Subcutaneous abdominal adipose tissue (tissue), 5 donors: ENCODE data around the gene CTNNBL1.

ENCODE experiments used
- H3K27ac ChIP-seq: one replicate; pipeline ENCODE4 v1.7.0; 2013; ENCODE audit warnings: low read depth, mild to moderate bottlenecking, inconsistent platforms, low read length, moderate library complexity
- H3K27me3 ChIP-seq, 5 donors: one replicate each; pipeline ENCODE4 v1.7.0; 2013; ENCODE audit warnings: low read length in 5 of 5, inconsistent platforms in 1 of 5; ENCODE audit not compliant: control insufficient read depth in 5 of 5, insufficient read depth in 4 of 5
- H3K36me3 ChIP-seq, 5 donors: one replicate each; pipeline ENCODE4 v1.7.0; 2013; ENCODE audit warnings: low read length in 5 of 5; ENCODE audit not compliant: control insufficient read depth in 5 of 5, insufficient read depth in 5 of 5
- H3K4me1 ChIP-seq, 5 donors: one replicate each; pipeline ENCODE4 v1.7.0; 2013; ENCODE audit warnings: low read length in 5 of 5, mild to moderate bottlenecking in 3 of 5, moderate library complexity in 1 of 5; ENCODE audit not compliant: control insufficient read depth in 5 of 5, insufficient read depth in 5 of 5
- H3K4me3 ChIP-seq, 5 donors: one replicate each; pipeline ENCODE4 v1.7.0; 2013; ENCODE audit warnings: low read length in 5 of 5, low read depth in 1 of 5
- H3K9ac ChIP-seq, 5 donors: one replicate each; pipeline ENCODE4 v1.7.0; 2013; ENCODE audit warnings: low read length in 5 of 5, mild to moderate bottlenecking in 4 of 5, moderate library complexity in 3 of 5
- H3K9me3 ChIP-seq, 5 donors: one replicate each; pipeline ENCODE4 v1.7.0; 2013; ENCODE audit warnings: low read length in 5 of 5; ENCODE audit not compliant: control insufficient read depth in 5 of 5
- donor health status: healthy.
- donor health status: healthy.
- donor health status: healthy.
- donor health status: healthy.
- donor health status: healthy.

The CTNNBL1 gene

GRCh38 chr20:37905671-37906613 lies 212.1 kb downstream of the CTNNBL1 start:
- H3K27me3 ChIP-seq: peaks cover 10 to 54% (median 49%) of the 10 kb centered on the region in 5 donors
- H3K4me1 ChIP-seq: peaks cover 0 to 13% (median 9%) of the 10 kb centered on the region in 5 donors

GRCh38 chr20:37907330-37907676 lies 213.5 kb downstream of the CTNNBL1 start:
- Histone ChIP-seq H3K36me3 (no peaks in the 10 kb centered on the region), H3K27me3 (peaks cover 13 to 54% (median 52%) of the 10 kb centered on the region in 5 donors), H3K4me3 (no peak overlapping the region), H3K4me1 (peaks cover 0 to 10% (median 5%) of the 10 kb centered on the region in 5 donors), H3K9ac (no peak overlapping the region), H3K9me3 (no peaks in the 10 kb centered on the region), H3K27ac (no peak overlapping the region)

More at GRCh38 chr20:37905671-37906613, 212.1 kb downstream of the CTNNBL1 start:
- no peak overlapping the region for H3K4me3 ChIP-seq
- no peak overlapping the region for H3K9ac ChIP-seq
- no peaks in the 10 kb centered on the region for H3K36me3 ChIP-seq
- H3K9me3 ChIP-seq: no peaks in the 10 kb centered on the region
- H3K27ac ChIP-seq: no peak overlapping the region

- H3K4me3 ChIP-seq: no peak overlapping the region
- no peaks in the 10 kb centered on the region for H3K9me3 ChIP-seq
- peaks cover 19 to 58% (median 56%) of the 10 kb centered on the region in 5 donors for H3K27me3 ChIP-seq
- H3K4me1 ChIP-seq: peaks cover 0 to 7% (median 0%) of the 10 kb centered on the region in 5 donors
- H3K27ac ChIP-seq: no peak overlapping the region
- H3K9ac ChIP-seq: no peak overlapping the region
- no peaks in the 10 kb centered on the region for H3K36me3 ChIP-seq
Measured at GRCh38 chr20:37907677-37908401, 214.0 kb downstream of the CTNNBL1 start.

- Histone ChIP-seq H3K36me3 (no peaks in the 10 kb centered on the region), H3K9ac (no peak overlapping the region), H3K4me1 (peaks cover 0 to 19% (median 11%) of the 10 kb centered on the region in 5 donors), H3K27me3 (peaks cover 43 to 71% (median 61%) of the 10 kb centered on the region in 5 donors), H3K27ac (no peak overlapping the region), H3K4me3 (no peak overlapping the region), H3K9me3 (no peaks in the 10 kb centered on the region)
Measured at GRCh38 chr20:37911261-37911660, 217.4 kb downstream of the CTNNBL1 start.

GRCh38 chr20:37911838-37912281 lies 218.0 kb downstream of the CTNNBL1 start:
- H3K4me1 ChIP-seq: peaks cover 0 to 19% (median 11%) of the 10 kb centered on the region in 5 donors
- H3K27me3 ChIP-seq: peaks cover 47 to 71% (median 63%) of the 10 kb centered on the region in 5 donors
- no peak overlapping the region for H3K9ac ChIP-seq
- H3K4me3 ChIP-seq: no peak overlapping the region
- H3K27ac ChIP-seq: no peak overlapping the region
- no peaks in the 10 kb centered on the region for H3K36me3 ChIP-seq
- H3K9me3 ChIP-seq: no peaks in the 10 kb centered on the region

- Histone ChIP-seq H3K36me3 (no peaks in the 10 kb centered on the region), H3K4me1 (peaks cover 0 to 19% (median 11%) of the 10 kb centered on the region in 5 donors), H3K9ac (no peak overlapping the region), H3K9me3 (no peaks in the 10 kb centered on the region), H3K27me3 (peaks cover 47 to 77% (median 68%) of the 10 kb centered on the region in 5 donors), H3K27ac (no peak overlapping the region), H3K4me3 (no peak overlapping the region)
Measured at GRCh38 chr20:37912874-37913273, 219.0 kb downstream of the CTNNBL1 start.

GRCh38 chr20:37913567-37914366 lies 219.9 kb downstream of the CTNNBL1 start:
- Histone ChIP-seq H3K27me3 (peaks cover 45 to 78% (median 72%) of the 10 kb centered on the region in 5 donors), H3K9me3 (no peaks in the 10 kb centered on the region), H3K4me1 (peaks cover 0 to 15% (median 11%) of the 10 kb centered on the region in 5 donors), H3K9ac (no peak overlapping the region), H3K4me3 (no peak overlapping the region), H3K27ac (no peak overlapping the region), H3K36me3 (no peaks in the 10 kb centered on the region)

- peaks cover 0 to 15% (median 11%) of the 10 kb centered on the region in 5 donors for H3K4me1 ChIP-seq
- H3K9me3 ChIP-seq: no peaks in the 10 kb centered on the region
- H3K9ac ChIP-seq: peak overlapping the region in 1 of 5 donors; percentile 10
- H3K27ac ChIP-seq: no peak overlapping the region
- peaks cover 43 to 80% (median 73%) of the 10 kb centered on the region in 5 donors for H3K27me3 ChIP-seq
- no peaks in the 10 kb centered on the region for H3K36me3 ChIP-seq
- peak overlapping the region in 2 of 5 donors; percentile 39 to 45 for H3K4me3 ChIP-seq
Measured at GRCh38 chr20:37914367-37914671, 220.5 kb downstream of the CTNNBL1 start.

- Histone ChIP-seq H3K36me3 (no peaks in the 10 kb centered on the region), H3K27me3 (peaks cover 47 to 82% (median 72%) of the 10 kb centered on the region in 5 donors), H3K9me3 (no peaks in the 10 kb centered on the region), H3K4me3 (peak overlapping the region in 3 of 5 donors; percentile 29 to 45 (median 39)), H3K27ac (no peak overlapping the region), H3K4me1 (peaks cover 0 to 15% (median 11%) of the 10 kb centered on the region in 5 donors), H3K9ac (peak overlapping the region in 1 of 5 donors; percentile 10)
Measured at GRCh38 chr20:37914672-37915433, 221.0 kb downstream of the CTNNBL1 start.
